ENCODE measurements around the gene MYO1G. TPM values are rescaled to one million over a fixed set of nuclear protein-coding genes. Genes with fewer than 3 reads are reported as not detected.

The MYO1G gene
- total and polyA plus RNA-seq, 3 experiments from 2014 or later = 182 to 374 (median 363) TPM

GRCh38 chr7:45007106-45007505 lies 28.3 kb upstream of the MYO1G start:
- ChIA-PET POLR2A (interaction anchor here (0.7 kb wide), 1 partner anchor 435 kb away, joined by 6 read pairs; no protein-coding TSS in a partner anchor), CTCF (interaction anchor here (1.2 kb wide), 1 partner anchor 31 kb away, joined by 3 read pairs; no protein-coding TSS in a partner anchor)
- no peaks in the 10 kb centered on the region for H3K36me3 ChIP-seq (ENCODE audit: insufficient read depth, low read length)
- Mint-ChIP-seq H3K36me3 (peaks cover 0 to 24% (median 2%) of the 10 kb centered on the region in 3 donors), H3K4me3 (peak overlapping the region in 2 of 7 donors; percentile 13 to 30), H3K9me3 (no peaks in the 10 kb centered on the region), H3K4me1 (peaks cover 42 to 63% (median 47%) of the 10 kb centered on the region in 3 donors), H3K27ac (peak overlapping the region; percentile 7 to 83 (median 76)), H3K27me3 (no peaks in the 10 kb centered on the region)
- H3K27ac ChIP-seq (ENCODE audit: low read depth, low read length) = no peak overlapping the region
- no peak overlapping the region for H3K4me3 ChIP-seq (ENCODE audit: low read length)
- H3K27me3 ChIP-seq (ENCODE audit: insufficient read depth, low read length, poor library complexity, severe bottlenecking) = no peaks in the 10 kb centered on the region
- DNase-seq = no peak
- peaks cover 22% of the 10 kb centered on the region for H3K4me1 ChIP-seq (ENCODE audit: insufficient read depth, low read length)
- no peaks in the 10 kb centered on the region for H3K9me3 ChIP-seq (ENCODE audit: low read length)

DNA sequence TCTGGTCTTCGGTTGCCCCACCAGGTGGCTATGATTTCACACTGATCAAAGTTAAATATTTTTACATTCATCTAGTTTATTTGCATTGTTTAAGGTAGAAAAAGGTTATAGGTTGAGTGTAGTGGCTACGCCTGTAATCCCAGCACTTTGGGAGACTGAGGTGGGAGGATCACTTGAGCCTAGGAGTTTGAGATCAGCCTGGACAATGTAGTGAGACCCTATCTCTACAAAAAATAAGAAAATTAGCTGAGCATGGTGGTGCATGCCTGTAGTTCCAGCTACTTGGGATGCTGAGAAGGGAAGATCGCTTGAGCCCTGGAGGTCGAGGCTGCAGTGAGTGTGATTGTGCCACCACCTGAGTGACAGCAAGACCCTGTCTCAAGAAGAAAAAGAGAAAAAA lies 25.0 kb upstream of the MYO1G start:
- peaks cover 42% of the 10 kb centered on the region for H3K4me1 ChIP-seq (ENCODE audit: insufficient read depth, low read length)

GRCh38 chr7:45001826-45002225 lies 23.0 kb upstream of the MYO1G start:
- H3K4me1 ChIP-seq (ENCODE audit: insufficient read depth, low read length) = peaks cover 35% of the 10 kb centered on the region
- no peak overlapping the region for H3K4me3 ChIP-seq (ENCODE audit: low read length)
- H3K36me3 ChIP-seq (ENCODE audit: insufficient read depth, low read length) = no peaks in the 10 kb centered on the region
- POLR2A ChIA-PET = interaction anchor here (0.6 to 4.3 kb wide), 14 partner anchors 9 to 395 kb away, joined by 3 to 81 read pairs (median 6); partner anchors contain the start of genes MYO1G, OGDH and PURB
- peak overlapping the region; percentile 67 to 96 (median 94) for H3K27ac Mint-ChIP-seq
- CTCF ChIA-PET = interaction anchor here (1.2 to 9.9 kb wide), 11 partner anchors 12 to 134 kb away, joined by 3 to 117 read pairs (median 7); partner anchors contain the start of gene MYO1G
- no peak overlapping the region for H3K27ac ChIP-seq (ENCODE audit: low read depth, low read length)
- H3K27me3 ChIP-seq (ENCODE audit: insufficient read depth, low read length, poor library complexity, severe bottlenecking) = no peaks in the 10 kb centered on the region
- H3K4me1 Mint-ChIP-seq = peaks cover 40 to 57% (median 49%) of the 10 kb centered on the region in 3 donors
- H3K4me3 Mint-ChIP-seq = peak overlapping the region; percentile 21 to 99 (median 91)
- no peak for DNase-seq
- peaks cover 0 to 16% (median 0%) of the 10 kb centered on the region in 3 donors for H3K36me3 Mint-ChIP-seq
- no peaks in the 10 kb centered on the region for H3K9me3 ChIP-seq (ENCODE audit: low read length)
- no peaks in the 10 kb centered on the region for H3K27me3 Mint-ChIP-seq
- no peaks in the 10 kb centered on the region for H3K9me3 Mint-ChIP-seq

More for the DNA sequence above, 25.0 kb upstream of the MYO1G start:
- H3K27ac ChIP-seq (ENCODE audit: low read depth, low read length) = no peak overlapping the region
- no peaks in the 10 kb centered on the region for H3K36me3 ChIP-seq (ENCODE audit: insufficient read depth, low read length)
- no peaks in the 10 kb centered on the region for H3K27me3 ChIP-seq (ENCODE audit: insufficient read depth, low read length, poor library complexity, severe bottlenecking)
- ChIA-PET POLR2A (no interaction called here), CTCF (interaction anchor here (3.9 to 9.9 kb wide), 2 partner anchors 25 to 28 kb away, joined by 20 to 117 read pairs; partner anchors contain the start of gene MYO1G)
- DNase-seq = no peak
- no peaks in the 10 kb centered on the region for H3K9me3 ChIP-seq (ENCODE audit: low read length)
- H3K27me3 Mint-ChIP-seq = no peaks in the 10 kb centered on the region
- H3K4me3 ChIP-seq (ENCODE audit: low read length) = no peak overlapping the region
- no peaks in the 10 kb centered on the region for H3K9me3 Mint-ChIP-seq
- no peak overlapping the region for H3K4me3 Mint-ChIP-seq
- peak overlapping the region in 6 of 8 donors; percentile 22 to 86 (median 72) for H3K27ac Mint-ChIP-seq
- H3K36me3 Mint-ChIP-seq = peaks cover 0 to 21% (median 0%) of the 10 kb centered on the region in 3 donors
- peaks cover 47 to 70% (median 56%) of the 10 kb centered on the region in 3 donors for H3K4me1 Mint-ChIP-seq

- H3K9me3 Mint-ChIP-seq = no peaks in the 10 kb centered on the region
- Histone ChIP-seq H3K4me3 (ENCODE audit: low read length) (peak overlapping the region; percentile 85), H3K4me1 (ENCODE audit: insufficient read depth, low read length) (peaks cover 37% of the 10 kb centered on the region)
Observed at GRCh38 chr7:45001138-45001694, 22.4 kb upstream of the MYO1G start.

GRCh38 chr7:45000093-45001032 lies 21.5 kb upstream of the MYO1G start, which contains the start of gene CCM2:
TSS of gene CCM2 (plus strand) at chr7:45000201. CDS start at chr7:45000334, 133 bp downstream.
- Histone ChIP-seq H3K9me3 (ENCODE audit: low read length) (no peaks in the 10 kb centered on the region), H3K27ac (ENCODE audit: low read depth, low read length) (peak within 1 kb of the TSS; percentile 86), H3K4me1 (ENCODE audit: insufficient read depth, low read length) (peaks cover 46% of the 10 kb centered on the region), H3K4me3 (ENCODE audit: low read length) (peak within 1 kb of the TSS; percentile 85), H3K27me3 (ENCODE audit: insufficient read depth, low read length, poor library complexity, severe bottlenecking) (no peaks in the 10 kb centered on the region), H3K36me3 (ENCODE audit: insufficient read depth, low read length) (no peaks in the 10 kb centered on the region)
- Mint-ChIP-seq H3K4me1 (peaks cover 42 to 59% (median 50%) of the 10 kb centered on the region in 3 donors), H3K36me3 (peaks cover 0 to 14% (median 0%) of the 10 kb centered on the region in 3 donors), H3K27ac (peak within 1 kb of the TSS; percentile 94 to 97 (median 96)), H3K4me3 (peak within 1 kb of the TSS; percentile 97 to 99 (median 99)), H3K27me3 (no peaks in the 10 kb centered on the region), H3K9me3 (no peaks in the 10 kb centered on the region)
- DNase-seq = no peak
- ChIA-PET POLR2A (interaction anchor here (0.6 to 4.3 kb wide), 20 partner anchors 11 to 1407 kb away, joined by 3 to 81 read pairs (median 6); partner anchors contain the start of genes DDX56, H2AZ2, MYO1G and OGDH), CTCF (interaction anchor here (0.9 to 9.9 kb wide), 15 partner anchors 9 to 136 kb away, joined by 3 to 117 read pairs (median 5); partner anchors contain the start of gene MYO1G)

More at GRCh38 chr7:45001138-45001694, 22.4 kb upstream of the MYO1G start:
- no peaks in the 10 kb centered on the region for H3K27me3 ChIP-seq (ENCODE audit: insufficient read depth, low read length, poor library complexity, severe bottlenecking)
- Mint-ChIP-seq H3K4me1 (peaks cover 40 to 58% (median 50%) of the 10 kb centered on the region in 3 donors), H3K27me3 (no peaks in the 10 kb centered on the region), H3K4me3 (peak overlapping the region; percentile 89 to 99 (median 91)), H3K36me3 (peaks cover 0 to 16% (median 0%) of the 10 kb centered on the region in 3 donors), H3K27ac (peak overlapping the region; percentile 67 to 96 (median 94))
- POLR2A ChIA-PET = interaction anchor here (0.6 to 4.3 kb wide), 17 partner anchors 10 to 395 kb away, joined by 3 to 81 read pairs (median 5); partner anchors contain the start of genes MYO1G, OGDH and PURB
- H3K9me3 ChIP-seq (ENCODE audit: low read length) = no peaks in the 10 kb centered on the region
- H3K36me3 ChIP-seq (ENCODE audit: insufficient read depth, low read length) = no peaks in the 10 kb centered on the region
- peak; percentile 42 to 82 (median 70) for DNase-seq
- H3K27ac ChIP-seq (ENCODE audit: low read depth, low read length) = peak overlapping the region; percentile 86
- CTCF ChIA-PET = interaction anchor here (0.9 to 9.9 kb wide), 15 partner anchors 10 to 135 kb away, joined by 3 to 117 read pairs (median 5); partner anchors contain the start of gene MYO1G

DNA sequence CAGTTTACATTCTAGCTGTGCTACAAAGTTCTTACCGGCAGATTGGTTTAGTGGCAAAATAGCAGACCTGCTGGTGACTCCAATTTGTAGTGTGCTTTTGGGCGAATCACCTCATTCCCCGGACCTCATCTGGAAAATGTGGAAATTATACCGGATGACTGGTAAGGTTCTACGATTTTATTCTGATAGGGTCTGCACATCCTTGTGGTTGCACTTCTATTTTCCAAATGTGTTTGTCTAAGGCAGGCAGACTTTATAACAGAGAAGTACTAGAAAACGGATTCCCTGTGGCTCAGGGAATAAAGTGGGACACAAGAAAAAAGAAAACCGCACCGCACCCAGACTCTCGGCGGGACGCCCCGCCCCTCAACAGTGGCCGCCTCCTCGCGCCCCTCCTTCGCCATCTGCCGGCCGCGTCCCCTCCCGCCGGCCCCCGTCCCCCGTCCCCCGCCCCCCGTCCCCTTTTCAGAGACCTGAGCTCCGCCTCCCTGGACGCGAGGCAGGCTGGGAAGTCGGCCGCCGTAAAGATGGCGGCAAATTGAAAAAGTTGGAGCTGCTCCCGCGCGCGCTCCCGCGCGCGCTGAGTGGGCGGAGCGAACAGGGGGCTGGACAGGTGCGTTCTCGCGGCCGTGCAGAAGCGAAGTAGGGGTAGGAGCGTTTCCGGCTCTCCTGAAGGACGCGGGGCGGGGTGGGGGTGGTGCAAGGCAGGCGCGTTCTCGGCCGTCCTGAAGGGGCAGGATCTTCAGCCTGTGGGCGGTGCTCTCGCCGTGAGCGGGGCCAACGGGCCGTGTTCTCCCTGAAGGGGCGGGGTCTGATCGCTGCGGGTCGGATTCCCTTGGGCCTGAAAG lies 20.7 kb upstream of the MYO1G start:
- no peaks in the 10 kb centered on the region for H3K36me3 ChIP-seq (ENCODE audit: insufficient read depth, low read length)
- ChIA-PET CTCF (interaction anchor here (0.9 to 9.9 kb wide), 9 partner anchors 12 to 34 kb away, joined by 3 to 117 read pairs (median 5); partner anchors contain the start of gene MYO1G), POLR2A (interaction anchor here (0.6 to 4.3 kb wide), 17 partner anchors 9 to 426 kb away, joined by 3 to 81 read pairs (median 5); partner anchors contain the start of genes DDX56, H2AZ2 and TMED4)
- peaks cover 0 to 14% (median 0%) of the 10 kb centered on the region in 3 donors for H3K36me3 Mint-ChIP-seq
- peak overlapping the region; percentile 67 for H3K4me3 ChIP-seq (ENCODE audit: low read length)
- H3K27me3 ChIP-seq (ENCODE audit: insufficient read depth, low read length, poor library complexity, severe bottlenecking) = no peaks in the 10 kb centered on the region
- H3K9me3 Mint-ChIP-seq = no peaks in the 10 kb centered on the region
- peaks cover 46 to 61% (median 54%) of the 10 kb centered on the region in 3 donors for H3K4me1 Mint-ChIP-seq
- peak overlapping the region; percentile 97 to 99 (median 99) for H3K4me3 Mint-ChIP-seq
- DNase-seq = peak; percentile 98 to 100 (median 99)
- no peaks in the 10 kb centered on the region for H3K27me3 Mint-ChIP-seq
- peak overlapping the region; percentile 75 for H3K27ac ChIP-seq (ENCODE audit: low read depth, low read length)
- H3K4me1 ChIP-seq (ENCODE audit: insufficient read depth, low read length) = peaks cover 55% of the 10 kb centered on the region
- H3K9me3 ChIP-seq (ENCODE audit: low read length) = no peaks in the 10 kb centered on the region
- H3K27ac Mint-ChIP-seq = peak overlapping the region; percentile 93 to 97 (median 96)
